ENCODE results near the gene SNX27.

SNX27 gene

DNA sequence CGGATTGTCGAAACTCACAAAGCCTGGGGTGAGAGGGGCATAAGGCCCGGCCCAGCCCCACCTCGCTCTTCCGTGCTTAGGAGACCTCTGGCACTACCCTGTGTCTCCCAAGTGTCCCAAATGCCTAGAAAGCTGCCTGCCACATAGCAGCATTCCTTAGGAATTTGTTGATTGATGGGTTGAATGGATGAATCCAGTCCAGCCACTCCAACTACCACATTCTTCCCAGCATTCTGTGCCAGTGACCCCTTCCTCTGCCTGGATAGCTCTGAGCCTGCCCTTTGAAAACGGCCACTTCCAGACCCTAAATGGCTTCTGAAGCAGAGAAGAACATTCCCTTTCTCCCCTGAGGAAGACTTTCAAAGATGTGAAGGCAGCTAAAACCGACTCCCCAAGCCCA, 93.3 kb downstream of the SNX27 start:
- CTCF ChIA-PET, result interaction anchor here (0.6 kb wide), 1 partner anchor 177 kb away, joined by 4 read pairs; no protein-coding TSS in a partner anchor
- TF ChIP-seq, protein P1, sequence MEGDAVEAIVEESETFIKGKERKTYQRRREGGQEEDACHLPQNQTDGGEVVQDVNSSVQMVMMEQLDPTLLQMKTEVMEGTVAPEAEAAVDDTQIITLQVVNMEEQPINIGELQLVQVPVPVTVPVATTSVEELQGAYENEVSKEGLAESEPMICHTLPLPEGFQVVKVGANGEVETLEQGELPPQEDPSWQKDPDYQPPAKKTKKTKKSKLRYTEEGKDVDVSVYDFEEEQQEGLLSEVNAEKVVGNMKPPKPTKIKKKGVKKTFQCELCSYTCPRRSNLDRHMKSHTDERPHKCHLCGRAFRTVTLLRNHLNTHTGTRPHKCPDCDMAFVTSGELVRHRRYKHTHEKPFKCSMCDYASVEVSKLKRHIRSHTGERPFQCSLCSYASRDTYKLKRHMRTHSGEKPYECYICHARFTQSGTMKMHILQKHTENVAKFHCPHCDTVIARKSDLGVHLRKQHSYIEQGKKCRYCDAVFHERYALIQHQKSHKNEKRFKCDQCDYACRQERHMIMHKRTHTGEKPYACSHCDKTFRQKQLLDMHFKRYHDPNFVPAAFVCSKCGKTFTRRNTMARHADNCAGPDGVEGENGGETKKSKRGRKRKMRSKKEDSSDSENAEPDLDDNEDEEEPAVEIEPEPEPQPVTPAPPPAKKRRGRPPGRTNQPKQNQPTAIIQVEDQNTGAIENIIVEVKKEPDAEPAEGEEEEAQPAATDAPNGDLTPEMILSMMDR (conservative IDR thresholded peaks at IDR 0.05; ENCODE audit: low read depth), result no peak
- no peak for DNase-seq (ENCODE audit: low spot score)
- POLR2A ChIA-PET (ENCODE audit: low non-redundant PET), result no interaction called here
- H3K27ac ChIP-seq, result no peak overlapping the region

DNA sequence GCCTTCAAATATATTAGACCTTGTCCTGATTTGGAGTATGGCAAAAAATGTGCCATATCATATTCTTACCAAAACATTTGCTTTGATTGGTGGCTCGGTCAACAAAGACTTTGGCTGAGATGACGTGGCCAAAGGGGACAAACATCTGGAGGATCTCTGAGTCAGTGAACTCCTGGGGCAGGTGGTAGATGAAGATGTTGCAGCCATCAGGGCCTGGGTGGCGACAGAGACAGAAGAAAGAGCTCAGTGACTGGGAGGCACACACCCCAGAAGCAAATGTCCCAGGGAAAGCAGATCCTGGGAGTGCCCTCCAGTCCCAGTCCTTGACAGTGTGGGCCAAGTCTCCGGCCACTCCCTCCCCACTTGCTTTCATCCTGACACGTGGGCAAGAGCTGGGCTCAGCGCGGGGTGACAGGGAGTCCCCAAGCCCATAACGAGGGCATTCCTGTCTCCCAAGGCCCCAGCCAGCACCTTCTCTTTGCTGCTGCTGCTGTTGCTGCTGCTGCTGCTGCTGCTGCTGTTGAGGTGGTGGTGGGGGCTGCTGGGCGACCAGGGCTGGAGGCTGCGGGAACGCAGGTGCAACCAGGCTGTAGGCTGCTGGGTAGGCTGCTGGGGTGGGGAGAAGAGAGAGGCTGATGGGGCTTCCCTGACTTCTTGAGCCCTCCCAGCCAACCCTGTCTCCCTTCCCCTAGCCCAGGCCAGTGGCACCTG, 94.1 kb downstream of the SNX27 start:
- no peak for DNase-seq (ENCODE audit: low spot score)
- no peak overlapping the region for H3K27ac ChIP-seq
- ChIA-PET POLR2A (ENCODE audit: low non-redundant PET) (no interaction called here), CTCF (interaction anchor here (0.6 to 1.0 kb wide), 3 partner anchors 35 to 399 kb away, joined by 3 to 4 read pairs (median 3); partner anchors contain the start of gene TDRKH)
- TF ChIP-seq, protein P1 (conservative IDR thresholded peaks at IDR 0.05; ENCODE audit: low read depth), result no peak

DNA sequence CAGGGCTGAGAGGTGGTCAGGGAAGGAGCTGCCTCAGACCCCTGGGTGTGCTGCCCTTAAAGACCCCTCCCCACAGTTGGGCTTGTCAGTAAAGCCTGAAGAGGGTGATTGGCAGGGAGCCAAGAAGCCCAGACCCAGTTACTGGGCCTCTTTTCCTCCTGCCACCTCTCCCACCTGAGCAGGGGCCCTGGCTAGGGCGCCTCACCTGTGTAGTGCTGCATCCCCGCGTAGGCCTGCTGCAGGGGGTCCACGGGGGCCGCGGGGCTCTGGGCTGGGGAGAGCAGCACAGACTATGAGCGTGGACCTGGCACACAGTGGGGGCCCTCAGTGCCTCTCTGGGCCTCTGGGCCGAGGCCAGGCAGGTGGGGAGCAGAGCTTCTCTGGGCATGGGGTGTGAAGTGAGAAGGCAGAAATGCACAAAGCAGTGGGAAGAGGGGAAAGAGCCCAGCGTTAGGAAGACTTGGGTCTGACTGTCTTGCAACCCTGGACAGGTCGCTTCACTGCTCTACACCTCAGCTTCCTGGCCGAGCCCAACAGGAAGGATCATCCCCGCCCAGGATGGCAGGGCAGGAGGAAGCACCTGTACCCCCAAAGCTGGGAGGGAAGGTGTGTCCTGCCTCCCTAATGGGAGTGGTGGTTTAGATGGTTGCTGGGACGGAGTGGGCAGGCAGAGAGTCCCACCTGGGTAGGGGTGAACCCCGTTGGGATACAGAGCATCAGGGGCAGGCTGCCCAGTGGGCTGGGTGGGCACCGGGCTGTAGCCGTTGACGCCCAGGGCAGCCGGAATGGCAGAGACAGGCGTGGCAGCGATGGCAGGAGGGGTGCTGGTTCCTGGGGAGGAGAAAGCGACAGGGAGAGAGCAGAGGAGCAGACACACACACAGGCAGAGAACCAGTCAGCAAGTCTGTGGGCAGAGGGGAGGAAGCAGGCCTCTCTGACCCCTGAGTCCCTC, 94.9 kb downstream of the SNX27 start:
- no peak for DNase-seq (ENCODE audit: low spot score)
- TF ChIP-seq, protein P1 (conservative IDR thresholded peaks at IDR 0.05; ENCODE audit: low read depth), result no peak
- ChIA-PET CTCF (interaction anchor here (0.6 to 1.0 kb wide), 4 partner anchors 34 to 398 kb away, joined by 3 to 4 read pairs (median 4); partner anchors contain the start of gene TDRKH), POLR2A (ENCODE audit: low non-redundant PET) (interaction anchor here (0.6 kb wide), 1 partner anchor 11 kb away, joined by 6 read pairs; no protein-coding TSS in a partner anchor)
- no peak overlapping the region for H3K27ac ChIP-seq

DNA sequence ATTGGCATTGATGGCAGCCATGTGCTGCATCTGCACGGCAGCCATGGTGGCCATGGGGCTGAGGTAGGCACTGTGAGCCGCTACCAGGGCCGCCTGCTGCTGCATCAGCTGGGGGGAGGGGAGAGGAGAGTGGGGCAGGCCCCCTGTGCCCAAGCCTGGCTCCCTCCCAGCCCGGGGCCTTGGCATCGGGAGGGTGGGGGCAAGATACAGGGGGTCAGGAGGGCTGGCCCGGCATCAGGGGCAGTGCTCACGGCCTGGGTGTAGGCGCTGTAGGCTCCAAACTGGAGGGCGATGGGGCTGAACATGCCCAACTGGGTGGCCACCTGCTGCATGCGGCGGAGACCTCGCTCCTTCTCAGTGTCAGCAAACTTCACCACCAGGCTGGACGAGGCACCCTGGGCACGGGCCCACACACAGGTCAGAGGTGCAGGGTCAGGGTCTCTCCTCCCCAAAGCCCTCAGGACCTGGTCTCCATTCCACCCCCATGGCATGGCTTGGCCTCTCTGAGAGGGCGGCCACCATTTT, 95.8 kb downstream of the SNX27 start:
- ChIA-PET CTCF (no interaction called here), POLR2A (ENCODE audit: low non-redundant PET) (interaction anchor here (0.6 kb wide), 1 partner anchor 12 kb away, joined by 6 read pairs; no protein-coding TSS in a partner anchor)
- TF ChIP-seq, protein P1 (conservative IDR thresholded peaks at IDR 0.05; ENCODE audit: low read depth), result no peak
- H3K27ac ChIP-seq, result no peak overlapping the region
- no peak for DNase-seq (ENCODE audit: low spot score)

DNA sequence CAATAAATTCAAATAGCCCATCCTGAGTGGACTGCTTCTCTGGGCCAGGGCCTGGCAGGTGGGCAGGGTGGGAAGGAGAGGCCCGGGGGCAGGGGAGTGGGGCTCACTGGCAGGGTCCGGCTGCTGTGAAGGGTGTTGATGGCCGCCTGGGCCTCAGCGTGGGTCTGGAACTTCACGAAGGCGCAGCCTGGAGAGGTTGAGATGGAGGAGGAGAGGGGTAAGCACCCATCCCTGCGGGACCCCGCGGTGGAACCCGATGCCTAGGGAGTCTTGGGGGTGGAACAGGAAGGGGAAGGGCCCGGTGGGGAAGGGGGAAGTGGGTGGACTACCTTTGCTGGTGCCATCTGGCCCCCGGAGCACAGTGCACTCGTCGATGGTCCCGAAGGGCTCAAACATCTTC, 97.0 kb downstream of the SNX27 start:
- no peak overlapping the region for H3K27ac ChIP-seq
- TF ChIP-seq, protein P1 (conservative IDR thresholded peaks at IDR 0.05; ENCODE audit: low read depth), result no peak
- ChIA-PET CTCF (no interaction called here), POLR2A (ENCODE audit: low non-redundant PET) (no interaction called here)
- no peak for DNase-seq (ENCODE audit: low spot score)

DNA sequence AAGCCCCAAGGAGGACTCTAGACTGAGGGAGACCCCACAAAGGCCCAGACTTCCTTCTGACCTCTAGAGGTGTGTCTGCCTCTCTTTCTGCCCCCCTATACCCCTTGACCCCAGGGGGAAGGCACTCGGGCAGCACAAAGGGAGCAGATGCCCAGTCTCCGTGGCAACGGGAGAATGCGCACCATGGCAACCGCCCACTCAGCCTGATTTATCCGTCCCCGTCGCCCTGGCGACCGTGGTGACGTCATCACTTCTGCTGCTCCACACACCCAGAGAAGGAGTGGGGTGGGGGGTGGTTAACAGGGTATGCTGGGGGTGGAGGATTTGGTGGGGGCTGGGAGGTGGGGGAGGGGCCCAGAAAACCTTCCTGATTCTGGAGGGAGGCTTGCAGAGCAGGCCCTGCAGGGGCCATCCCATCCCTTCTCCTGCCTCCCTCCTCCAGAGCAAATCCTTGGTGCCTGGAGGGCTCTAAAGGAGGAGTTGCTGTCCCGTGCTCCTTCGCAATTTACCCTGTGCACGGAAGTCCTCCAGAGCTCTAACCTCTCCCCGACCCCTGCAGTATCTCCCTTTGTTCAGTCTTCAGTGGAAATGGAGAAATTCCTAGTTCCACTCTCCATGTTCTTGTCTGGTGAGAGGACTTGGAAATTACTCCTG, 98.5 kb downstream of the SNX27 start:
- no peak for DNase-seq (ENCODE audit: low spot score)
- no peak overlapping the region for H3K27ac ChIP-seq
- TF ChIP-seq, protein P1 (conservative IDR thresholded peaks at IDR 0.05; ENCODE audit: low read depth), result no peak
- ChIA-PET CTCF (no interaction called here), POLR2A (ENCODE audit: low non-redundant PET) (no interaction called here)

Measured in RWPE1 (cell line).